SK-N-SH treated with all-trans-retinoic acid at 6 μM for 48 hours (cell line): ENCODE results near the gene DUSP2.

ENCODE experiments used
- ATAC-seq: fragments of 200-7000 bp; cut with Tn5 transposase; 3 replicates; pipeline ENCODE4 v1.9.1; 2020; ENCODE audit warnings: mild to moderate bottlenecking, moderate library complexity
- ARNTL ChIP-seq: fragments of 450-650 bp; formaldehyde crosslinking; IDR thresholded peaks from 2 replicates; pipeline ENCODE4 v1.5.0; 2020; ENCODE audit warnings: low read depth, mild to moderate bottlenecking, moderate library complexity, borderline replicate concordance
- BACH2 ChIP-seq: fragments of 250-450 bp; sonication (Bioruptor Pico); IDR thresholded peaks from 2 replicates; pipeline ENCODE4 v1.9.0; 2021; ENCODE audit warnings: mild to moderate bottlenecking, borderline replicate concordance
- CREB5 ChIP-seq: fragments of 250-450 bp; sonication (Bioruptor Pico); IDR thresholded peaks from 2 replicates; pipeline ENCODE4 v1.5.1; 2020; ENCODE audit warnings: low read depth, mild to moderate bottlenecking, moderate library complexity
- CSDC2 ChIP-seq: fragments of 250-450 bp; sonication (Bioruptor Pico); IDR thresholded peaks from 2 replicates; pipeline ENCODE4 v1.5.0; 2020; ENCODE audit warnings: mild to moderate bottlenecking, moderate library complexity
- CSRNP3 ChIP-seq: fragments of 250-450 bp; sonication (Bioruptor Pico); IDR thresholded peaks from 2 replicates; pipeline ENCODE4 v1.5.1; 2021; ENCODE audit warnings: mild to moderate bottlenecking, moderate library complexity
- ESRRG ChIP-seq: fragments of 250-450 bp; sonication (Bioruptor Pico); IDR thresholded peaks from 2 replicates; pipeline ENCODE4 v1.6.1; 2021; ENCODE audit warnings: mild to moderate bottlenecking
- GLIS3 ChIP-seq: fragments of 250-450 bp; sonication (Bioruptor Pico); IDR thresholded peaks from 2 replicates; pipeline ENCODE4 v1.5.0; 2020; ENCODE audit warnings: mild to moderate bottlenecking, moderate library complexity
- ISL1 ChIP-seq: fragments of 250-450 bp; sonication (Bioruptor Pico); IDR thresholded peaks from 2 replicates; pipeline ENCODE4 v2.1.2; 2022; ENCODE audit warnings: mild to moderate bottlenecking, moderate library complexity
- POU6F1 ChIP-seq: fragments of 250-450 bp; sonication (Bioruptor Pico); IDR thresholded peaks from 2 replicates; pipeline ENCODE4 v1.8.0; 2021; ENCODE audit warnings: low read depth, mild to moderate bottlenecking, moderate library complexity, borderline replicate concordance
- PPARA ChIP-seq: fragments of 250-450 bp; sonication (Bioruptor Pico); IDR thresholded peaks from 2 replicates; pipeline ENCODE4 v1.5.0; 2020; ENCODE audit warnings: mild to moderate bottlenecking, borderline replicate concordance
- RARB ChIP-seq: fragments of 250-450 bp; sonication (Bioruptor Pico); IDR thresholded peaks from 2 replicates; pipeline ENCODE4 v1.8.0; 2021; ENCODE audit warnings: mild to moderate bottlenecking, moderate library complexity
- SNAI2 ChIP-seq: fragments of 250-450 bp; sonication (Bioruptor Pico); IDR thresholded peaks from 2 replicates; pipeline ENCODE4 v1.5.0; 2020; ENCODE audit warnings: mild to moderate bottlenecking, moderate library complexity
- TCF4 ChIP-seq: fragments of 250-450 bp; sonication (Bioruptor Pico); IDR thresholded peaks from 2 replicates; pipeline ENCODE4 v1.8.0; 2021; ENCODE audit warnings: mild to moderate bottlenecking, moderate library complexity, borderline replicate concordance
- TOX ChIP-seq: fragments of 250-450 bp; sonication (Bioruptor Pico); IDR thresholded peaks from 2 replicates; pipeline ENCODE4 v1.8.0; 2021; ENCODE audit warnings: mild to moderate bottlenecking, moderate library complexity, borderline replicate concordance
- TSHZ2 ChIP-seq: fragments of 250-450 bp; sonication (Bioruptor Pico); IDR thresholded peaks from 2 replicates; pipeline ENCODE4 v1.5.0; 2020; ENCODE audit warnings: mild to moderate bottlenecking, moderate library complexity
- ZC3H10 ChIP-seq: fragments of 250-450 bp; sonication (Bioruptor Pico); IDR thresholded peaks from 2 replicates; pipeline ENCODE4 v1.5.1; 2021; ENCODE audit warnings: mild to moderate bottlenecking, moderate library complexity
- ZFP3 ChIP-seq: fragments of 250-450 bp; sonication (Bioruptor Pico); IDR thresholded peaks from 2 replicates; pipeline ENCODE4 v1.5.0; 2020; ENCODE audit warnings: mild to moderate bottlenecking, moderate library complexity
- ZFP30 ChIP-seq: fragments of 450-650 bp; formaldehyde crosslinking; IDR thresholded peaks from 2 replicates; pipeline ENCODE4 v1.5.0; 2022; ENCODE audit warnings: mild to moderate bottlenecking, moderate library complexity
- ZNF565 ChIP-seq: fragments of 450-650 bp; formaldehyde crosslinking; conservative IDR thresholded peaks from 2 replicates; pipeline ENCODE4 v1.5.0; 2020; ENCODE audit warnings: low read depth, mild to moderate bottlenecking, moderate library complexity
- ZNF70 ChIP-seq: fragments of 450-650 bp; formaldehyde crosslinking; IDR thresholded peaks from 2 replicates; pipeline ENCODE4 v1.5.0; 2020; ENCODE audit warnings: mild to moderate bottlenecking, moderate library complexity
- ZNF8 ChIP-seq: fragments of 450-650 bp; formaldehyde crosslinking; IDR thresholded peaks from 2 replicates; pipeline ENCODE4 v1.5.0; 2020; ENCODE audit warnings: mild to moderate bottlenecking, moderate library complexity

DUSP2 gene

GRCh38 chr2:96134421-96134820 lies 10.8 kb downstream of the DUSP2 start (continued):
- no peak for TF ChIP-seq CREB5 (CRISPR knock-in tag)
- no peak for TF ChIP-seq ZFP3
- TF ChIP-seq ZNF565 (CRISPR knock-in tag): no peak

- ATAC-seq: no peak
- TF ChIP-seq ZFP3 (no peak), TCF4 (CRISPR knock-in tag) (no peak), PPARA (CRISPR knock-in tag) (no peak), TSHZ2 (CRISPR knock-in tag) (no peak), RARB (no peak), ESRRG (CRISPR knock-in tag) (no peak), ARNTL (no peak), CSDC2 (CRISPR knock-in tag) (no peak), ZNF8 (CRISPR knock-in tag) (no peak), GLIS3 (CRISPR knock-in tag) (no peak), ZFP30 (no peak)
Measured at GRCh38 chr2:96131813-96132745, 13.2 kb downstream of the DUSP2 start.

- no peak for ATAC-seq
- no peak for TF ChIP-seq SNAI2
- no peak for TF ChIP-seq TCF4 (CRISPR knock-in tag)
- no peak for TF ChIP-seq ZNF565 (CRISPR knock-in tag)
- TF ChIP-seq ZC3H10 (CRISPR knock-in tag): no peak
- TF ChIP-seq BACH2 (CRISPR knock-in tag): no peak
- no peak for TF ChIP-seq GLIS3 (CRISPR knock-in tag)
- TF ChIP-seq ZFP3: no peak
- TF ChIP-seq RARB: no peak
Measured at GRCh38 chr2:96131152-96131812, 14.0 kb downstream of the DUSP2 start.

GRCh38 chr2:96130483-96130882 lies 14.8 kb downstream of the DUSP2 start:
- ATAC-seq: no peak
- TF ChIP-seq CSDC2 (CRISPR knock-in tag): no peak
- TF ChIP-seq, all 23 proteins: peak for 0

- TF ChIP-seq ISL1 (CRISPR knock-in tag) (no peak), GLIS3 (CRISPR knock-in tag) (no peak), POU6F1 (CRISPR knock-in tag) (no peak), PPARA (CRISPR knock-in tag) (no peak), ZFP30 (no peak), SNAI2 (no peak), CSRNP3 (CRISPR knock-in tag) (no peak), ZNF70 (CRISPR knock-in tag) (no peak), TSHZ2 (CRISPR knock-in tag) (no peak), TCF4 (CRISPR knock-in tag) (no peak), ESRRG (CRISPR knock-in tag) (no peak), TOX (CRISPR knock-in tag) (no peak), CSDC2 (CRISPR knock-in tag) (no peak), BACH2 (CRISPR knock-in tag) (no peak)
- no peak for ATAC-seq
Measured at GRCh38 chr2:96129528-96130120, 15.6 kb downstream of the DUSP2 start.
